Measurements from ENCODE around the gene MAGI2. TPM values are rescaled to one million over a fixed set of nuclear protein-coding genes. Genes with fewer than 3 reads are reported as not detected.
"Not testable (repeated sequence)": the region's sequence is repeated elsewhere in the genome, so short reads cannot be mapped to it uniquely, and the experiment has no call there.

The MAGI2 gene
- total RNA-seq, 1 experiment from 2014 or later = 6.2 TPM

DNA sequence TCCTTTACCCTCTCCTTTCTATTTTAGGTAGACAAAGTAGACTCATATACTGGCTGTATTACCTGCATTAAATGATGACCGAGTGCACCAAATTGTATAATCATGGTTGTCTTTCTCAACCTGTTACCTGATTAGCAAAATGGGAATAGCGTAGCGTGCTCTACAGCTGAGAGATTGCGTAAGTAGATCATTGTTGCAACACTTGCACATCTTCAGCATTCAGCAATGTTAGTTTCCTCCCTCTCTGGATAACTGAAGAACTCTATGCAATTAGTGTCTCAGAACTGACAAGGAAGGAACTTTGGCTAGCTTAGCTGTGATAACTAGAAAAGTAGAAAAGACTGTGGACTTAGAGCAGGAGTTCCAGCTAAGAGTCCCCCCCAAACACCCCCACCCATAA, 867.5 kb downstream of the MAGI2 start:
- no peak overlapping the region for H3K4me3 ChIP-seq (ENCODE audit: insufficient read depth, low read depth, low read length)
- H3K27me3 ChIP-seq (ENCODE audit: control insufficient read depth, insufficient read depth, low read length) = no peaks in the 10 kb centered on the region
- no peak for DNase-seq
- no peaks in the 10 kb centered on the region for H3K36me3 ChIP-seq (replicated peaks; ENCODE audit: control insufficient read depth, insufficient read depth, low read length)

DNA sequence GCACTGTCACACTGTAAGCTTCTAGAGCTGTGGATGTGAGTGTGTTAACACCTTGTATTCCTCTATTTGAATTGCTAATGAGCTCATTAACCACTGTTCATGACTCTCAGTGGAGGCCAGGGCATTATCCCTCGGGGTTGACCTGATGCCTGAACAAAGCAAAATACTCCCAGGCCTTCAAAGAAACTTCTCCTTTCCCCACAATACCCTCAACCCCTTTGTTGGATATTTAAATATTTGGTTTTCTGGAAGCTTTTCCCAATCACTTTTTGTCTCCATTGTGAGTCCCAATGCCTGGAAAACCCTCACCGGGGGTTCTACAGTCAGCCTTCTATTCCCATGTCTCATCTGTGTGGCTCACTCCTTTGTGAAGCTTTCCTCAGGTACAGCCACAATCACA, 874.8 kb downstream of the MAGI2 start:
- Histone ChIP-seq H3K4me3 (ENCODE audit: insufficient read depth, low read depth, low read length) (no peak overlapping the region), H3K36me3 (replicated peaks; ENCODE audit: control insufficient read depth, insufficient read depth, low read length) (no peaks in the 10 kb centered on the region), H3K27me3 (ENCODE audit: control insufficient read depth, insufficient read depth, low read length) (no peaks in the 10 kb centered on the region)
- DNase-seq = peak; percentile 43

DNA sequence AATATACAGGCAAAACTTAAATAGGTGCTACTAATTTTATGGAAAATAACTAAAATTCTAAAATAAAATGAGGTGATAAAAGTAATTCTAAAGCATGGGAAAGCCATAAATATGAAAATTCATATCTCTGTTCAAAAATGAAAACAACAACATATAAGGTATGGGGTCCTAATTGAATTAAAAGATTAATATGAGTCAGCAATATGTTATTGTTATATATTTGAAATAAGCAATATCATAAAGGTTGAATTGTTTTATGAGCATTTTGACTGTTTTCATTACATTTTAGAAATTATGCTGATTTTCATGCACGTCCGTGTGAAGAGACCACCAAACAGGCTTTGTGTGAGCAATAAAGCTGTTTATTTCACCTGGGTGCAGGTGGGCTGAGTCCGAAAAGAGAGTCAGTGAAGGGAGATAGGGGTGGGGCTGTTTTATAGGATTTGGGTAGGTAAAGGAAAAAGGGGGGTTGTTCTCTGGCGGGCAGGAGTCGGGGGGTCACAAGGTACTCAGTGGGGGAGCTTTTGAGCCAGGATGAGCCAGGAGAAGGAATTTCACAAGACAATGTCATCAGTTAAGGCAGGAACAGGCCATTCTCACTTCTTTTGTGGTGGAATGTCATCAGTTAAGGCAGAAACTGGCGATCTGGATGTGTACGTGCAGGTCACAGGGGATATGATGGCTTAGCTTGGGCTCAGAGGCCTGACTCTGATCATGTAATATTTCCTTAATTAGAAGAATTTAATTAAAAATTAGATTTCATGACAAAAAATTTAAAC, 876.1 kb downstream of the MAGI2 start:
- H3K4me3 ChIP-seq (ENCODE audit: insufficient read depth, low read depth, low read length); DNase-seq; H3K27me3 ChIP-seq (ENCODE audit: control insufficient read depth, insufficient read depth, low read length); H3K36me3 ChIP-seq (replicated peaks; ENCODE audit: control insufficient read depth, insufficient read depth, low read length): not testable (repeated sequence)

DNA sequence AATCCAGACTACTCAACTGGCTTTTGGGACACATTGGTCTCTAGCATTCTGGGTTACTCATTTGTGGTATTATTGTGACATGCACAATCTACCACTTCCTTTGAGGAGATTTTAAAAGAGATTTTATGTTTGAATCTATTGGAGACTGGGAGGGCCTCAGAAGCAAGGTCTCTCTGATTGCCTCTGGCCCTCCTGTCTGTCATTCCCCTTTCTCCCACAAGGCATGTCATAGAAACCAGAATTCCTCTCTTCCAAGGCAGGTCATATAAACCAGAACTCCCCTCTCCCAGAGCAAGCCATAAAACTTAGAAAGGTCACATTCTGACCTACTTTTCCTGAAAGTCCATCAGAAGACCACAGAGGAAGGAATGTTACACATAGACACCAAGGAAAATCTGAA, 877.2 kb downstream of the MAGI2 start:
- DNase-seq = no peak
- H3K4me3 ChIP-seq (ENCODE audit: insufficient read depth, low read depth, low read length) = no peak overlapping the region

DNA sequence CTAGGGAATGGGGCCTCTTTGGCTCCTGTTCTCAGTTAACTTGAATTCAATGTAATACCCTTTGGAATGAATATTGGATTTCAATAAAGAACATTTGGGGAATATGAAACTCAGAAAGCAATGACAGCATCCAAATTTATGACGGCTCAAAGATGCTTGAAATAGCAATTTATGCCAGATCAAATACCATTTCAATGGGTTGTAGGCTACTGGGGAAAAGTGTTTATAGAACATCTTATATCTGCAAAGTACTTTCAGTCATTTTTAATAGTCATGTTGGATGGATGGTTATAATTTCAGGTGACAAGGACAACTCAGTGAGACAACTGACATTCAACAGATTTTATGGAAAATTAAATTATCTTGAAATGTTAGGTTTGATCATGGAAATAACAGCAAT, 882.2 kb downstream of the MAGI2 start:
- no peak for DNase-seq
- Histone ChIP-seq H3K4me3 (ENCODE audit: insufficient read depth, low read depth, low read length) (no peak overlapping the region), H3K36me3 (replicated peaks; ENCODE audit: control insufficient read depth, insufficient read depth, low read length) (no peaks in the 10 kb centered on the region), H3K27me3 (ENCODE audit: control insufficient read depth, insufficient read depth, low read length) (no peaks in the 10 kb centered on the region)

More for the DNA sequence above, 877.2 kb downstream of the MAGI2 start:
- no peaks in the 10 kb centered on the region for H3K36me3 ChIP-seq (replicated peaks; ENCODE audit: control insufficient read depth, insufficient read depth, low read length)
- H3K27me3 ChIP-seq (ENCODE audit: control insufficient read depth, insufficient read depth, low read length) = no peaks in the 10 kb centered on the region

DNA sequence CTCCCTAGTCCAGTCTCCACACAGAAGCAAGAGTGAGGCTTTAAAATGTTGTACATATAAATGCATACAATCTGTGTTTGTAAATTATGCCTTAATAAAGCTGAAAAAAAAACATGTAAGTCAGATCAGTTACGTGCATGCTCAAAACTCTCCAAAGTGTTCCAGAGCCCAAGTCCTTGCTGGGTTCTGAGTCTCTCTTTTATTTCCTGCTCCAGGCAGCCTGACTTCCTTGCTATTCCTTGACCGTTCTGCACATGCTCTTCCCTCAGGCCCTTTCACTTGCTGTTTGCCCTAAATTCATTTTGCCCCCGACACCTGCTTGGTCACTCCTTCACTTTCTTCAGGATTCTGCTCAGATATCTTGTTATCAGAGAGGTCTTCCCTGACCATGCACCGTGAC, 884.8 kb downstream of the MAGI2 start:
- no peaks in the 10 kb centered on the region for H3K36me3 ChIP-seq (replicated peaks; ENCODE audit: control insufficient read depth, insufficient read depth, low read length)
- DNase-seq = no peak

DNA sequence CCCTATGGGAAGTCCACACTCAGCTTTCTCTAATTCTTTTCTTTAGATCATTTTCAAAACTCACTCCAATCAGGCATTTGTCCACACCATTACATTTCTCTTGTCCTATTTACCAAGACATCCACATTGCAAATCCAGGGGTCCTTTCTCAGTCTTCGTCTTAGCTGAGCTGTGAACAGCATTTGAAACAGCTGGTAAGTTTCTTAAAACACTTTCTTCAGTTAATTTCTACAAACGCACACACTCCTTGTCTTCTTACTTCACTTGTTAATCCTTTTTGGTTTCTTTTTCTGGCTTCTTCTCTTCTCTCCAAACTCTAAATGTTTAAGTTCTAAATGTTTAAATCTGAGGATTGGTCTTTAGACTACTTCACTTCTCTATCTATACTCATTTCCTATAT, 885.6 kb downstream of the MAGI2 start:
- Histone ChIP-seq H3K27me3 (ENCODE audit: control insufficient read depth, insufficient read depth, low read length) (no peaks in the 10 kb centered on the region), H3K4me3 (ENCODE audit: insufficient read depth, low read depth, low read length) (no peak overlapping the region), H3K36me3 (replicated peaks; ENCODE audit: control insufficient read depth, insufficient read depth, low read length) (no peaks in the 10 kb centered on the region)
- no peak for DNase-seq

More for the DNA sequence above, 884.8 kb downstream of the MAGI2 start:
- Histone ChIP-seq H3K4me3 (ENCODE audit: insufficient read depth, low read depth, low read length) (no peak overlapping the region), H3K27me3 (ENCODE audit: control insufficient read depth, insufficient read depth, low read length) (no peaks in the 10 kb centered on the region)

DNA sequence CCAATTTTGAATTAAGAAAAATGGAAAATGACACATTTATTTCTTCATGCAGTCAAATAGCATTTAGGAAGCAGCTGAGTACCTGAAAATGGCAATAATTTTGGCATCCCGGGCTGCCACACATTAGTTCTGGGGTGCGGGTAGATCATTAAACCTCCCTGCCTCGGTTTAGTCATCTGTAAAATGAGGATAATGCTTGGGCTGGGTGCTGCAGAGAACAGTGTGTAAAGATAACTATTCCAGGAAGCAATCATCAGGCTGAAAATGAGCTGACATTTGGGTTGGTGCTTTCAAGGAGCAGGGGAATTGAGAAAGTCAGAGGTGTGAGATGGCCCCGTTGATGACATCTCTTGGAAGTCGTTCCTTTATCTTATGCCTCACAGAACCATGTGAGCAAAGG, 887.7 kb downstream of the MAGI2 start:
- Histone ChIP-seq H3K27me3 (ENCODE audit: control insufficient read depth, insufficient read depth, low read length) (no peaks in the 10 kb centered on the region), H3K4me3 (ENCODE audit: insufficient read depth, low read depth, low read length) (no peak overlapping the region), H3K36me3 (replicated peaks; ENCODE audit: control insufficient read depth, insufficient read depth, low read length) (no peaks in the 10 kb centered on the region)
- no peak for DNase-seq

DNA sequence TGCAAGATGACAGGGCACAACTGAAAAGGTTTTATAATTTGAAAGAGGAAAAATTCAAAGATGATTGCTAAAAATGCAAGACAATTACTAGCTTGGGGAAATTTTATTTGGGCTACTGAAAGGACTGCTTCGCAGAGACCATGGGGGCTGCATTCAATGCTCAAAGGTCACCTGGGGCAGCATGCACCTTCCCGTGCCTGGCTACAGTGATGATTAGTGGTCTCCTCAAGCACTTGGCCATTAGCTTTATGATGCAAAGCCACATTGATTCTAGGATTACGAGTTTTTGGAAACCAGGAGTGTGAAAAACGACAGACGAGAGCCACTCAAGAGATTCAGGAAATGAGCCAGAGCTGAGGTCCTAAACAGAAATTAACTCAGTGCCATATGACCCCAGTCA, 890.3 kb downstream of the MAGI2 start:
- Histone ChIP-seq H3K36me3 (replicated peaks; ENCODE audit: control insufficient read depth, insufficient read depth, low read length) (no peaks in the 10 kb centered on the region), H3K4me3 (ENCODE audit: insufficient read depth, low read depth, low read length) (no peak overlapping the region), H3K27me3 (ENCODE audit: control insufficient read depth, insufficient read depth, low read length) (no peaks in the 10 kb centered on the region)
- peak; percentile 11 for DNase-seq

DNA sequence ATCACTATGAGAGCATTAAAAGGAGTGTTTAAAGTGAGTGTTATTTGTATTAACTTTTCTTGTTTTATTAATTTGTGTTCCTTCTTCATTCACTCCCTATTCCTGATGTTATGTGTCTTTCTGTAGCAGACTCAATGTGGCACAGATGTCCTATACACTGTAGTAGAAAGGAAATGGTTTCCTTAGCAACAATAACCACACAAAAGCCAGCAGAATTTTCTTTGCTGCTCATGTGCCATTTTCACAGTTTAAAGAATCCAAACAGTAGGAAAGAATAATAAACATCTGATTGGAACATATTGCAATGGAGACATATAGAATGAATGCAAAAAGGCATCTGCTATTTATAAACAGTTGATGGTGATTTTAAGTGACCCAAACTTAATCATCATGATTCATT, 891.3 kb downstream of the MAGI2 start:
- DNase-seq = no peak
- Histone ChIP-seq H3K36me3 (replicated peaks; ENCODE audit: control insufficient read depth, insufficient read depth, low read length) (no peaks in the 10 kb centered on the region), H3K4me3 (ENCODE audit: insufficient read depth, low read depth, low read length) (no peak overlapping the region), H3K27me3 (ENCODE audit: control insufficient read depth, insufficient read depth, low read length) (no peaks in the 10 kb centered on the region)

DNA sequence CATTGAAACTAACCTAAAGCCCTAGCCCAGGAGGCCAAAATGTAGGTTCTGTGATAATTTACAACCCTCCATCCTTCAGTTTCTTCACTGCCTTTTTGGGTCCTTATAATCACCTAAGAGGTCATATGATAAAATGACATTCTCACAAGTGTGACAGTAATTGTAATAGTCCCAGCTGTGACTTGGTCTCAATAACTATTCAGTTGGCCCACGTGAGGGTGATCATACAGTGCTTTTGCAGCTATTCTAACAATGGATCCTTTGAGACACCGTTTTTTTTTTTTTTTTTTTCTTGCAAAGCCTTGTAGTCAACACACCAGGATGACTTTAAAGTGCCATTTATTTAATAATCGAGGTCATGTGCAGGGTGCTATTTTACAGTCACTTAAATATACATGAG, 894.9 kb downstream of the MAGI2 start:
- Histone ChIP-seq H3K36me3 (replicated peaks; ENCODE audit: control insufficient read depth, insufficient read depth, low read length) (no peaks in the 10 kb centered on the region), H3K4me3 (ENCODE audit: insufficient read depth, low read depth, low read length) (no peak overlapping the region), H3K27me3 (ENCODE audit: control insufficient read depth, insufficient read depth, low read length) (no peaks in the 10 kb centered on the region)
- no peak for DNase-seq

DNA sequence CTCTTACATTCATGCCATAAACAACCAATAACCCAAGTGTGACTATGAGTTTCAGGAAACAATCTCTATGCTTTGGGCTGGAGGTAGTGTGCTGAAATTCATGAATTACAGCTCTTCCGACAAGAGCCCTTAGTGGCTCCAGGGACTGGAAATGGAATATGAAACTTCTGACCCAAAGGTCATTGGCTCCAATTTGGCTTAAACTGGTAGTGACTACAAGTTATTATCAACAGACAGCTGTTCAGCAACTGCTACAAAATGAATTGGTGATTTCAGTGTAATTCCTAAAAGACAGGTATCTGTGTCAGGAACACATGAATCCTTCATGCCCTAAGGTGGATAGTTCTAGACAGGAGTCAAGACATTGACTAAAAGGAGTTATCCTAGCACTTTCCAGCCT, 909.5 kb downstream of the MAGI2 start:
- Histone ChIP-seq H3K36me3 (replicated peaks; ENCODE audit: control insufficient read depth, insufficient read depth, low read length) (no peaks in the 10 kb centered on the region), H3K27me3 (ENCODE audit: control insufficient read depth, insufficient read depth, low read length) (no peaks in the 10 kb centered on the region), H3K4me3 (ENCODE audit: insufficient read depth, low read depth, low read length) (no peak overlapping the region)
- no peak for DNase-seq

DNA sequence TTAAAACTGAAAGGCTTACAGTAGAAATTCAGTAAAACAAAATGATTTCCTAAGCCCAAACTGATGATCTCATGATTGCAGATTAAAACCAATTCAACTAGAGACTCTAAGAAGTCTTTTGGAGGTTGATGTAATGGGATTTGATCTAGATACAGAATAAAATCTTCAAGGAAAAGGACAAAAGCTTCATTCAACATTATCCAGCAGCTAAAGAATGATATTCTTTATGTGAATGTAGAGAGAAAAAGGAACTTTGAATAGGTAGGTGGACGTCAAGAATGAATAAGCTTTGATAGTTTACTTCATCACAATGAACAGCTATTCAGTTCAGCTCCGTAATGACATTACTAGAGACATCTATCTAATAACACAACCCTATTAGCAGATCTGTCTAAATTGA, 910.5 kb downstream of the MAGI2 start:
- DNase-seq = no peak
- Histone ChIP-seq H3K27me3 (ENCODE audit: control insufficient read depth, insufficient read depth, low read length) (no peaks in the 10 kb centered on the region), H3K4me3 (ENCODE audit: insufficient read depth, low read depth, low read length) (no peak overlapping the region), H3K36me3 (replicated peaks; ENCODE audit: control insufficient read depth, insufficient read depth, low read length) (no peaks in the 10 kb centered on the region)

DNA sequence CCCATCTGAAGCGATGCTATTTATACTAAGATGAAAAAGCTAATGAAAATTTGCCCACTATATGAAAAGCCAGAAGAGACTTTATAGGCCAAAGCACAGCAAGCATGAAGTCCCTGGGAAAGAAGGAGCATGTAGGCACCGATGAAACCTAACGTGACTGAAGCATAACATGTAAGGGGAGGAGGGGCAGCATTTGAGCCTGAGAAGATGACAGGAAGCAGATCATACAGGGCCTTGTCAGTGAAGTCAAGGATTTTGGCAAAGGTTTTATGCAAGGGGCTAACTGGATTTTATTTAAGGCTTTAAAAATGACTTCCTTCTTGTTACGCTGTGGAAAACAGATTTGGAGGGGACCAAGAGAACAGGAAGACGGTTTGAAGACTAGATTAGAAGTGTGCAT, 910.9 kb downstream of the MAGI2 start:
- no peaks in the 10 kb centered on the region for H3K36me3 ChIP-seq (replicated peaks; ENCODE audit: control insufficient read depth, insufficient read depth, low read length)
- H3K4me3 ChIP-seq (ENCODE audit: insufficient read depth, low read depth, low read length) = no peak overlapping the region
- no peaks in the 10 kb centered on the region for H3K27me3 ChIP-seq (ENCODE audit: control insufficient read depth, insufficient read depth, low read length)
- no peak for DNase-seq

DNA sequence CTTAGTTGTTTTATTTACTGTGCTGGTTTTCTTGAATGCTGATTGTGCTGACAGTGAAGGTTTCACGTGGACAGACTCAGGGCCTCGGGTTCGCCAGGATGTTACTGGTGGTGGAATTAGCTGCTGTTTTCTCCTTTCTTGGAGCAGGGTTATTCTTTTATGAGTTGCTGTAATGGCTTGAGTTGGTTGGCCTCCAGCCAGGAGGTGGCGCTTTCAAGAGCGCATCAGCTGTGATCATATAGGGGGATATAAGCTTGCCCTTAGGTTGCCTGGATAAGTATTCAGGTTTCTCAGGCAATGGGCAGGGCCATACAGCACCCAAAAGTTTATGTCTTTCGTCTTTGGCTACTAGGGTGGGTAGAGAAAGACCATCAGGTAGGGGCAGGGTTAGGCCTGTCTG, 913.6 kb downstream of the MAGI2 start:
- Histone ChIP-seq H3K27me3 (ENCODE audit: control insufficient read depth, insufficient read depth, low read length) (no peaks in the 10 kb centered on the region), H3K4me3 (ENCODE audit: insufficient read depth, low read depth, low read length) (no peak overlapping the region), H3K36me3 (replicated peaks; ENCODE audit: control insufficient read depth, insufficient read depth, low read length) (no peaks in the 10 kb centered on the region)
- DNase-seq = no peak

DNA sequence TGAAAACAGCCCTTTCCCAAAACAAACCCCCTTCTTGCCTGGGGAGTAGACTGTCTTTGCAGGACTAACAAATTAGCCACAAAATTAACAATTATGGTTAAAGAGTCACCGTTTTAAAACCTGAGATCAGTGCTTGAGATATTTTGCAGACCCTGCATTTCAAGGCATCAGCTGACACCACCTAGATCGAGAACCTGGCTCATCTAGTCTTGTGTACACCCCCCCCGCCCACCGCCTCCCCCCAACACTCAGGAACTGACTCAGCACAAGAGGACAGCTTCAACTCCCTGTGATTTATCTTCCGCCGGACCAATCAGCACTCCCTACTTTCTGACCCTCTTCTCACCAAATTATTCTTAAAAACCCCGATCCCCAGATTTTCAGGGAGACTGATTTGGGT, 917.8 kb downstream of the MAGI2 start:
- Histone ChIP-seq H3K27me3 (ENCODE audit: control insufficient read depth, insufficient read depth, low read length) (no peaks in the 10 kb centered on the region), H3K36me3 (replicated peaks; ENCODE audit: control insufficient read depth, insufficient read depth, low read length) (no peaks in the 10 kb centered on the region), H3K4me3 (ENCODE audit: insufficient read depth, low read depth, low read length) (no peak overlapping the region)
- no peak for DNase-seq
